GM19043 (cell line): Measurements from ENCODE around the gene ZNF195.
A peak's percentile ranks its signal among the peaks of the same experiment; 100 is the strongest.
"Not testable (repeated sequence)": the region's sequence is repeated elsewhere in the genome, so short reads cannot be mapped to it uniquely, and the experiment has no call there.

Experiments used
- ATAC-seq: cut with Tn5 transposase; IDR thresholded peaks from one replicate; pipeline ENCODE4 v1.9.1; 2021; ENCODE audit warnings: low read depth; ENCODE audit not compliant: unreplicated experiment

Gene ZNF195

GRCh38 chr11:3378426-3379423 lies at the start of gene ZNF195:
ZNF195 (minus strand) TSS chr11:3379146; CDS start chr11:3379040, 106 bp downstream.
- ATAC-seq, result peak; percentile 100

DNA sequence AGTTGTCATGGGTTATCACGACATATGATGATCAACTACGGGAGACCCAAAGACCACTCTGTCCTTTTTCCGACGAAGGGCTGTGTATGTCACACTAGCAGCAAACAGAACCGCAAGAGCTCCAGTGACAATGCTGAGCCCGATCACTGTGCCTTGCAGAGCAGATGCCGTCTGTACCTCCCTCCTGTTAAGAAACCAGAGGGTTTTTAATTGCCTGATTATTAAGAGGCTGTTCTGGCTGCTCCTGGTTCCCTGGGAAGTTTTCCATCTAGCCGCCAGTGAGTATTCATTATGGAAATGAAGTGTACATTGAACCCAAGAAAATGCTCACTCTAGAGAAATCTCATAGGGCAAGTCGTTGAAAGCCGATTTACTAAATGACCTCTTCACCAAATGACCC lies 49.1 kb upstream of the ZNF195 start:
- ATAC-seq, result not testable (repeated sequence)

- not testable (repeated sequence) for ATAC-seq
These were observed 47.6 kb upstream of the ZNF195 start for GRCh38 chr11:3426541-3426940.

DNA sequence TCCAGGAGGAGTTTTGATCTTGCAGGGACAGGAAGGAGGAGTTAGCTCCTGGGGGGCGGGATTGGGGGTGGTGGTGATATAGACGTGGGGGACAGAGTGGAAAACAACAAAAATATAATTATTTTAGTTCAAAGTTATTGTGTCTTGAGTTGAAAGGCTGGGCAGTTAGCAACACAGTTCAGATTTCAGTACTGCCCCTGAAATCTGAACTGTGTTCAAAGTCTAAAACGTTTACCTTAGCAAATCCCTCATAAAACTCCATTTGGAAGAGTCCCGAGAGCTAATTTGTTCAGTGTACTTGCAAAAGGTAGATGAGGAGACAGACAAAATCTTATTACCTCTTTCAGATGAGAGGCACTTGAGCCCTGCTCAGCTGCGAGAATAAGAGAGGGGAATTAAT lies 45.0 kb upstream of the ZNF195 start:
- ATAC-seq, result not testable (repeated sequence)

- ATAC-seq, result not testable (repeated sequence)
These were observed 44.3 kb upstream of the ZNF195 start for GRCh38 chr11:3423138-3423731.

- peak; percentile 87 for ATAC-seq
These were observed 43.6 kb upstream of the ZNF195 start for GRCh38 chr11:3422380-3423137.

DNA sequence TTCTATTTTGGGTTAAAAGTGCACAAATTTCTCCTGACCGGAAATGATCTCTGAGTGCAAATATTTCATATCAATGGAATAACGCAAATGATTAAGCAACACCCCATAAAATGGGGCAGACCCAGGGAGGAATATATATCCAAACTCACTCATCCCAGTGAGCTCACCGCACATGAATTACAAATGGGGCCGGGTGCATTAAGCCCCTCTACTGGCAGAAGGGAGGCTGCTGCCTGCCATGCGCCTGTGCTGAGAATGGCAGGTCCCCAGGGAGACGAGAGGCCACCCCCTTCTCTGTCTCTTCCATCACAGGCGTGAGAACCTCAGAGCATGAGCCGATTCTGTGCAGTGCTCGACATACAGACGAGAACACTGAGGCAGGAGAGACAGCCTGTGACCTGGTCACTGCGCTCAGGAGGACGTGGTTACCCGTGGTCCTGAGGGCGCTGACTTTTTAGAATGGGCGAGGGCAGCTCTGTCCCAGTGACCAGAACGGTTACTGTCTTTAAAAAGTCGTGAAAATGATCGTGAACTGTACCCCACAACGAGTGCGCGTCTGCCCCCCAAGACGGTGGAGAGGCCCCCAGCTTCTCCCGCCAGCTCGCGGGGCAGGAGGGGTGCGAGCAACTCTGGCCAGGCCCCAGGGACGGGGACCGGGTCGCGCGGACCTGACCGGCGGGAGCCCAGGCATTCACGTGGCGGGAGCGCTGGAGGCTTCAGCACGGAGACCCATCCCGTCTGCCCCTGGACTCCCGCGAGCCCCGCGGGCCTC lies 42.8 kb upstream of the ZNF195 start:
- not testable (repeated sequence) for ATAC-seq

GRCh38 chr11:3420281-3421042 lies 41.5 kb upstream of the ZNF195 start:
- ATAC-seq, result not testable (repeated sequence)

DNA sequence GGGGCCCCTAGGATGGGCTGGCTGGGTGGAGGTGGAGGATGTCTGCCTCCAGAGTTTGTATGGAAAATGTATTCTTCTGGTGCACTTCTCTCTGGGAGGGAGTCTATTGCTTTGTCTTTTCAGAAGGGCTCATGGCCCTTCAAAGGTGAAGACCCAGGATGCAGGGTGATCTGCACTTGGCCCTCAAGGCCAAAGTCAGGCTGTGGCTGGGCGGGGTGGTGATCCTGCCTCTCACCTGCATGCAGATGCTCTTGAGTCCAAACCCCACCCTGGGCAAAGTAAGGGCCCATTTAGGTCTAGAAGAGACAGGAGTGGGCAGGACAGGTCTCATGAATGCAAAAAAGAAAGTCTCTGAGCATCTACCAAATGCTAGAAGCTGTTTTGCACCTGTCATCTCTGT lies 40.5 kb upstream of the ZNF195 start:
- ATAC-seq, result not testable (repeated sequence)

GRCh38 chr11:3417047-3417446 lies 38.1 kb upstream of the ZNF195 start:
- ATAC-seq, result not testable (repeated sequence)

DNA sequence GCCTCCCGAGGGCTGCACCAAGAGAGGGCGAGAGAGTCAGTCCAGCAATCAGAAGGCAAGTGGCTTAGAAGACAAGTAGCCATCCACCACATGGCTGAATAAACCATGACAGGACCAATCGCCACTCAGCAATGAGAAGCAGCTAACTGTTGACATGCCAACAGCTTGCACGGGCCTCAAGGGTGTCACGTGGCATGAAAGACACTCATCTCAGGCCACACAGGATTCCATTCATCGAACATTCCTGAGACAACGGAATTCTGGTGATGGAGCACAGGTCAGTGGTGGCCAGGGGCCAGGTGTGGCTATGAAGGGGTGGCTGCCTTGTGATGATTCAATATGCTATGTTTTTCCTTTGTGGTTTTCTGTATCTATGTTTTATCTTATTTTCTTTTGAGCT lies 36.4 kb upstream of the ZNF195 start:
- not testable (repeated sequence) for ATAC-seq

- not testable (repeated sequence) for ATAC-seq
These were observed 34.7 kb upstream of the ZNF195 start for GRCh38 chr11:3413666-3414065.

DNA sequence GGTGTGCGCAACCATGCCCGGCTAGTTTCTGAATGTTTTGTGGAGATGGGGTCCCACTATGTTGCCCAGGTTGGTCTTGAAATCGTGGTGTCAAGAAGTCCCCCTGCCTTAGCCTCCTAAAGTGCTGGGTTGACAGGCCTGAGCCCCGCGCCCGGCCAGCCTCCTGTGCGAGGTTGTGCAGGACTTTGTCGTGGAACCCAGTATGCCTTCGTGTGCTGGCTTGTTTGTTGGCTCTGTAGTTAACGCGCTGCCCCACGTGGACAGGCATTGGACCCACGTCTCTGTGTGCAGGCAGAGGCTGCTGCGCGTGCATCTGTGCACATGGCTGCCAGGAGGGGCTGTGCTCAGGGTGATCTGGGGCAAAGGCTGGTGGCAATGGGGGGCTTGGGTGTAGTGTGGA lies 33.9 kb upstream of the ZNF195 start:
- ATAC-seq, result no peak

DNA sequence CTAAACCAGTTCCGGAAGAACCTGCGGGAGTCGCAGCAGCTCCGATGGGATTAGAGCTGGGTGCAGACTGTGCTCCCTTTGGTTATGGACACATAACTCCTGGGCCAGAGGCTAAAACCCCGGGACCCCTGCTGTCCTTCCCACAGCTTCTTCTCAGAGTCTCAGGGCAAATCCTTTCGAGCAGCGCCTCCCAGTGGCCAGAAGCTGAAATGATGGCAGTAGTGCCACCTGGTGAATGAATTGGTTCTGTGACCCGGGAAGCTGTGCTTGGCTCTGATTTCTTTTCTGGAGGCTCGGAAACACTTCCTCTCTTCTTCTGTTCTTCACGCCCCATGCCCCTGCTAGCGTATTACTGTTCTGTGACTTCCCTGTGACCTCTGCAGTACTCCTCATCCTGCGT lies 29.8 kb upstream of the ZNF195 start:
- not testable (repeated sequence) for ATAC-seq

GRCh38 chr11:3408058-3408605 lies 29.2 kb upstream of the ZNF195 start:
- ATAC-seq, result not testable (repeated sequence)

GRCh38 chr11:3406937-3407336 lies 28.0 kb upstream of the ZNF195 start:
- not testable (repeated sequence) for ATAC-seq

DNA sequence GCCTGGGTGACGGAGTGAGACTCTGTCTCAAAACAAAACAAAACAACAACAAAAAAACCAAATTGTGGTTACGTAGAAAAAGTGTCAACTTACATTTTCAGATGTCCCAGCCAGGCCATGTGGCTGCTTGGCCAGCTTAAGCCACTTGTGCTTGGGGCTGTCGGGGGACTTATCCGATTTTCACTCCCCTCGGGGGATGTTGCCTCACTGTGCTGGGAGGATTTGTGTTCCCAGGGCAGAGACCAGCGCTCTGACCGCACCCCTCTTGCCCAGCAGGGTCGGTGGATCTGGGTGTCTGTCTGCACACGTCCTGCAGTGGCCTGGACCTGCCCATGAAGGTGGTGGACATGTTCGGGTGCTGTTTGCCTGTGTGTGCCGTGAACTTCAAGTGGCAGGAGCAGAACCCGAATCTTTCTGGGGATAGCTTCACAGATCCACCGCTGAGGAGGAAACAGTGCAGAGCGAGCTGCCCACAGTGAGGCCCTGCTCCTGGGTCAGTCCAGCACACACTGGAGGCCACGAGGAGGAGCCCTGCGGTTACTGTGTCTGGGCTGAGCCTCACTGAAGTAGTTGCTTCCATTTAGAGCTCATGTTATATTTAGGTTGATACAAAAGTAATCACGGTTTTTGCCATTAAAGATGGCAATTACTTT lies 27.4 kb upstream of the ZNF195 start:
- ATAC-seq, result not testable (repeated sequence)

DNA sequence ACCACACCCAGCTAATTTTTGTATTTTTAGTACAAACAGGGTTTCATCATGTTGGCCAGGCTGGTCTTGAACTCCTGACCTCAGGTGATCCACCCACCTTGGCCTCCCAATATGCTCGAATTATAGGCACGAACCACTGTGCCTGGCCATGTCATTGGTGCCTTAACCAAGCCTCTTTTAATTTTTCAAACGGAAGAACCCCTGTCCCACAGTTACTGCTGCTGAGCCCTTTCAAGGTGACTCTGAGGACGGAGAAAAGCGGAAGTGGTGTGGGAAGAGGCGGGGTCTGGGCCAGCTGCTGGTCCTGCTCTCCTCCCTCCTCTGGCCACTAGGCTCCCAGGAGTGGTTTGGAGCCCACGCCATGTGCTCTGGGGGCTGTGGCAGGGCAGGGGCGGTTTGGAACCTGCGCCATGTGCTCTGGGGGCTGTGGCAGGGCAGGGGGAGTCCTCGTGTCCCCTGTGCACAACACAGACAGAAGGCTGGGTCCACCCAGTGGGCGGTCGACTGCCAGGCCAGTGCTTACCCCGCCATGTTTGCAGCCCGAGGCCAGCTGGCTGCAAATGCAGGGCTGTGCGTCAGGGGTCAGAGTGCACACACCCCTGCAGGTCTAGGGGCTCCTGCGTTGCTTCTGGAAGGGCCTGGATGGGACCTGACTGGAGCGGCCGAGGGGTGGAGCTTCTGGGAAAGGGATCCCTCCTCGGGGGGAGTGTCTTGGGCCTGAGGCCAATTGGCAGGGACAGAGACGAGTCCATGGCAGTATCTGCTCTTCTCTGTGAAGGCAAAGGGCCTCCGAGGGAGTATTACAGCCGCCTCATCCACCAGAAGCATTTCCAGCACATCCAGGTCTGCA lies 25.4 kb upstream of the ZNF195 start:
- ATAC-seq, result not testable (repeated sequence)
